Measurements from ENCODE around the gene CEP20.

- no peak for TF ChIP-seq POLR2A (IDR thresholded peaks at IDR 0.05)
- no peak for TF ChIP-seq CTCF (IDR thresholded peaks at IDR 0.05)
Measured at GRCh38 chr16:15933781-15934180, 45.4 kb upstream of the CEP20 start.

All from vagina (tissue), 2 donors.